Astrocyte (in vitro differentiated cells and primary cell): ENCODE measurements around the gene CCDC74B.

ENCODE experiments used
- CTCF ChIP-seq: IDR thresholded peaks from 2 replicates; pipeline ENCODE4 v1.5.1; 2011; ENCODE audit warnings: low read depth, mild to moderate bottlenecking, inconsistent platforms, low read length, moderate library complexity; ENCODE audit not compliant: insufficient read depth
- EZH2 ChIP-seq: IDR thresholded peaks from 2 replicates; pipeline ENCODE4 v1.6.1; 2012; ENCODE audit warnings: mild to moderate bottlenecking, low read length, inconsistent platforms; ENCODE audit not compliant: insufficient read depth

- TF ChIP-seq CTCF (no peak), EZH2 (no peak)
Measured at GRCh38 chr2:130154773-130155765, 10.2 kb upstream of the CCDC74B start.
